22Rv1 (cell line): Measurements from ENCODE around the gene AFG1L.
"Not testable (repeated sequence)": the region's sequence is repeated elsewhere in the genome, so short reads cannot be mapped to it uniquely, and the experiment has no call there.

Experiments used
- H3K27ac ChIP-seq: fragments of 450-650 bp; 2 replicates; pipeline ENCODE4 v1.5.1; 2017
- CTCF ChIP-seq: fragments of 450-650 bp; IDR thresholded peaks from 2 replicates; pipeline ENCODE4 v1.5.1; 2017; ENCODE audit warnings: mild to moderate bottlenecking
- ZFX ChIP-seq: fragments of 450-650 bp; IDR thresholded peaks from 2 replicates; pipeline ENCODE4 v1.6.1; 2017; ENCODE audit warnings: antibody characterized with exemption, borderline replicate concordance

AFG1L gene

GRCh38 chr6:108275976-108276375 lies 18.9 kb upstream of the AFG1L start:
- no peak overlapping the region for H3K27ac ChIP-seq
- TF ChIP-seq CTCF: no peak
- TF ChIP-seq ZFX: no peak

- TF ChIP-seq CTCF (no peak), ZFX (no peak)
- no peak overlapping the region for H3K27ac ChIP-seq
Observed at GRCh38 chr6:108277295-108277694, 17.6 kb upstream of the AFG1L start.

GRCh38 chr6:108277831-108278230 lies 17.0 kb upstream of the AFG1L start:
- H3K27ac ChIP-seq: no peak overlapping the region
- TF ChIP-seq CTCF (no peak), ZFX (no peak)

GRCh38 chr6:108285381-108285780 lies 9.5 kb upstream of the AFG1L start:
- no peak for TF ChIP-seq ZFX
- TF ChIP-seq CTCF: no peak
- H3K27ac ChIP-seq: no peak overlapping the region

- no peak for TF ChIP-seq ZFX
- no peak for TF ChIP-seq CTCF
Observed at GRCh38 chr6:108286366-108286765, 8.5 kb upstream of the AFG1L start.

GRCh38 chr6:108287373-108287772 lies 7.5 kb upstream of the AFG1L start:
- no peak for TF ChIP-seq ZFX
- no peak for TF ChIP-seq CTCF
- no peak overlapping the region for H3K27ac ChIP-seq

More at GRCh38 chr6:108286366-108286765, 8.5 kb upstream of the AFG1L start:
- no peak overlapping the region for H3K27ac ChIP-seq

GRCh38 chr6:108288742-108289141 lies 6.1 kb upstream of the AFG1L start:
- H3K27ac ChIP-seq: no peak overlapping the region
- TF ChIP-seq ZFX: no peak
- TF ChIP-seq CTCF: no peak

GRCh38 chr6:108291091-108291490 lies 3.8 kb upstream of the AFG1L start:
- TF ChIP-seq CTCF: no peak
- TF ChIP-seq ZFX: no peak
- H3K27ac ChIP-seq: no peak overlapping the region

GRCh38 chr6:108292561-108292960 lies 2.3 kb upstream of the AFG1L start:
- H3K27ac ChIP-seq: not testable (repeated sequence)
